Measurements from ENCODE around the gene FAM118B.
"Not testable (repeated sequence)": the region's sequence is repeated elsewhere in the genome, so short reads cannot be mapped to it uniquely, and the experiment has no call there.

The FAM118B gene

DNA sequence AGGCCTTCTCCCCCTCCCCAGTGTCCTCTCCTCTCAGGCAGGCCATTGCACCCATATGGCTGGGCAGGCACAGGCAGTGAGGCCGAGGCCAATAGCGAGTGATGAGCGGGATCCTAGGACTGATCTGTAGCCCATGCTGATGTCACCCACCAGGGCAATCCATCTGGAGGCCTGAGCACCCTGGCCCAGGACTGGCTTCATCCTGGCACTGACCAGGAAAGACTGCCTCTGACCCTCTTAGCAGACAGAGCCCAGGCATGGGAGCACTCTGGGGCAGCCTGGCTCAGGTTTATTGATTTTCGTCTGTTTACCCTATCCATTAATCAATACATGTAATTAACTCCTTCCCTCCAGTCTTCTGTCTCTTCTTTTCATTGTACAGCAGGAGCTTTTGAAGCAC, 66.2 kb downstream of the FAM118B start:
- no peak for DNase-seq

DNA sequence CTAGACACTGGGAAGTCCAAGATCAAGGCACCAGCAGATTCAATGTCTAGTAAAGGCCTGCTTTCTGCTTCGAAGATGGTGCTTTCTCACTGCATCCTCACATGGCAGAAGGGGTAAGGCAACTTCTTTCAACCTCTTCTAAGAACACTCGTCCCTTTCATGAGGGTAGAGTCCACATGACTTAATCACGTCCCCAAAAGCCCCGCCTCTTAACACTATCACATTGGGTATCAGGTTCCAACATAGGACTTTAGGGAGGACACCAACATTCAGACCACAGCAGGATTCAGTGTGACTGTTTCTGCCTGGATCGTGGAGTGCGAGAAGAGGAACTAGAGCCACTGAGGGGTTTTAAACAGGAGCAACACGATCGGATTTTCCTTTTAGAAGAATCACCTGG, 67.6 kb downstream of the FAM118B start:
- DNase-seq, result no peak

DNA sequence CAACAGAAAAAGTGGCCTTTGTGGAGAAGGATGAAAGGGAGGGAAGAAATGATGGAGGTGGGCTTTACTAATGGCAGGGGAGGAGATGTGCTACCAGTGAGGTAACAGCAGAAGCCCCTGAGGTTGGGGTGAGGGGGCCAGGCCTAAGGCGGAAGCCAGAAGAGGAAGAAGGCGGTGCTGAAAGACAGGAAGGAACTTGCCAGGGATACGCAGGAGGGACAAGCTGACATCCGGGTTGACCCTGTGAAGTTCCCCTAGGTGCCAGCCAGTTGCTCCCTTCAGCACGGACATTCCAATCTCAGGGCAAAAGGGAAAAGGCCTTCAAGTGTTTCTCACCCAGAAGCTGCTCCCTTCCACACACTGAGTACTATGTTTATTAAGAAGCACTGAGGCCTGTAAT, 69.0 kb downstream of the FAM118B start:
- no peak for DNase-seq

DNA sequence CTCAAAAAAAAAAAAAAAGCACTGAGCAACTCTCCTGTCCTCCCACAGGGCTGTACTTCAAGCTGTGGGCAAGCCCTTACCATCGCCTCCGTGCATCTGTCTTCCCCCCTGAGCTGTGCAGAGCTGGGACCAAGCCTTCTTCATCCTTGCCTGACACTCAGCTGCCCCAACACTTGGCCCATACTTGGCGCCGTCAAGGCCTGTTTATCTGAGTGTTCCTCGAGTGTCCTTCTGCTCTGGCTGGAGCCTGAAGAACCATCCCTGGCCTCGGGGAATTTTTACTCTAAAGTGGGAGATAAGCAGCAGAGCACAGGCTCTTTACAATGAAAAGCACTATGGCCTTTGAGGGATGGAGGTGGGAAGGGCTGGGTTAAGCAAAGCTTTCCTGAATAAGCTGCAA, 69.7 kb downstream of the FAM118B start:
- DNase-seq, result no peak

DNA sequence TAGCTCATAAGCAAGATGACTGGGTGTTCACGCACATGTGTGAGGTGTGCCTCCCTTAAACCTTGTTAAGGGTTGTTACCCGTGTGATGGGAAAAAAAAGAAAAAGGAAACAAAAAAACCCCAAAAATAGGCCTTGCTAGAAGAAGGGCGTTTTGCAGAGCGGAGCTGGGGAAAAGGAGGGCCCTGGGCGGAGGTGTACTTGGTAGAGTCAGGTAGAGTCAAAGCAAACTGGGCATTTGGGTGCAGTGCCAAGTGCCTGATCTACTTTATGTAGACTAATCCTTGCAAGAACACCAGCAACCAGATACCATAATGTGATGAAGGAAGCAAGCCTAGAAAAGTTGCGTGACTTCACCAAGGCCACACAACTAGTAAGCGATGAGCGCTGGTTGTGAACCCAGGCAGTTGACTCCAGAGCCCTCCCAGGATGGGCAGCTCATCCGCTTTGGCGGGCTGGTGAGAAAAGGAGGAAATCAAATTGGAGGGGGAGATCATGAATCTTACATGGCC, 70.1 kb downstream of the FAM118B start:
- no peak for DNase-seq

DNA sequence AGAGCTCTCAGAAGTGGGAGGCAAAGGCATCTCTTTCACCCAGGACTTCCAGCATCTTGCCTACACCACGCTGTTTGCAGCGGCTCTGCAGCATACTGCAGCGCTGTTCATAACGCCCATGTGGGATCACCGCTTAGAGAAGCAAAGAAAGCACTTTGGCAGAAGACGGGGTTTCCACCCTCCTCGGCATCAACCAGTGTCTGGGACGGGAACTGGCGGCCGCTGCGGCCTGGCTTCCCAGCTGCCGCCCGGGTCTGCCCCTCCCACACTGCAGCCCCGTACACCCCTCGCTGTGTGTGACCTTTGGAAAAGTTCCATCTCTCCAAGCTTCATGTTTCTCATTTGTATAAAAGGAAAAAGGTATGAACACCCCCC, 70.8 kb downstream of the FAM118B start:
- peak; percentile 55 to 56 for DNase-seq

DNA sequence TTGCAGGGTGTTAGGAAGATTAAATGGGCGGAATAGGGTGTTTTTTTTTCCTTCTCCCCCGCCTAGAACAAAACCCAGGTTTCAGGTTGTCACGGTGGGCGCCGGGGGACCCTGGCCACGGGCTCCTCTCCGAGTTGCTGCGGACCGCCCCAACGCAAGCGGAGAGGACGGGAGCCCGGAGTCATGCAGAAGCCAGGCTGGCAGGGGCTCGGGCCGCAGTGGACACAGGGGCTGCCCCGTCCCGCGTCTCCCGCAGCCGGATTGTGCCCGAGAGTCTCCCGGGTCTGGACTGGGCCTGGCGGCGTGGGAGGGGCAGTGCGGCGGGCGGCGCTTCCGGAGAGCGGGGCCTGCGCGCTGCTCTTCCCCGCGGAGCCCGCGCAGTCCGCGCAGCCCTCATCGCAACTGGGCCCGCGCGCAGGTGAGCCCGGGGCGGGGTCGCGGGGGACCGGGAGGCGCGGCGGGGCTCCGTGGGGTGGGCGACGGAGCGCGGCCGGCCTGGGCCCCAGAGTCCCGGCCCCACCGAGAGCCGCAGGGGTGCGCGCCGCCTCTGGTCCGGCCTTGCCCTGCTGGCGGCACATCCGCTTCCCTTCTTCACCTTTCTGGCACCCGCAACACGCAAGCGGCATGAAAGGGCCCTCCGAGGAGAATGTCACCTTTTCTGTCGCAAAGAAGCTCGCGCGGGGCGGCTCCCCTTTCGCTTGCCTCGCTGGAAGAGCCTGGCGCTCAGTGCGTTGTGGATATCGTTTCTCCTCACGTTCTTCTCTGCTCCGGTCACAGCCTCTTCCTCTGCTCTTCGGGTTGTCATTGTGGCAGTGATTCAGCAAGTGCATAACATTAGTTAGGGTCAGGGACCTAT, 71.4 kb downstream of the FAM118B start, which contains the start of gene TIRAP:
TIRAP (plus strand) TSS at position 358 of the 856 bp plus-strand sequence. CDS start 7,802 bp downstream, outside the sequence.
- DNase-seq, result peak; percentile 75 to 77

DNA sequence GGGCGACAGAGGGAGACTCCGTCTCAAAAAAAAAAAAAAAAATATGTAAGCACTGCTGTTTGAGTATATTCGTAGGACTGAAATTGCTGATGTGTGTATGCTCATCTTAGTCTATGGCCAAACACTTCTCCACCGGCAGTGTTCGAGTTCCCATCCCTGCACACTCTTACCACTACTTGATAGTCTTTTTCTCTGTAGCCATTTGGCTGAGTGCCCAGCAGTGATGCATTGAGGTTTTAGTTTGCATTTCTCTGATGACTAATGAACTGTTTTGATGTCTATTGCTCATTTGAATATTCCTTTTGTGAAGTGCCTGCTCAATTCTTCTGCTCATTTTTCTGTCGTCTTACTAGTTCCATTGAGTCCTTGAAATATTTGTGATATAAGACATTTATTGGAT, 73.2 kb downstream of the FAM118B start:
- DNase-seq, result peak; percentile 90 to 92

DNA sequence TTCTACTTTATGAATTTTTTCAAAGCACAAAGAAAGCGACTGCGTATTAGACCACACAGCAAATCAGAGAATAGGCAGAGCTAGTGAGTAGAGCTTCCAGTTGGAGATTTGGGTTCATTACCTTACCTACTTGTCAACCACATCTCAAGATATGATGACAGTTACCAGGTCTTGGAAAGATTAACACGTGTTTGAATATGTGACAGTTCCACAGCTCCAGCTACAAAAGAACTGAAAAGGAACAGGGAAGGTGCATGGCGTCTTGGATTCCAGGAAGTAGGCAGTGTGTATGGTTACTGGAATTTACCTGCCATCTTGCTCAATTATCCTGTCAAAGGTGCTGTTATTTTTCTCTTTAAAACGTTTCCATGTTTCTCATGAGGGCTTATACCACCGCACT, 76.7 kb downstream of the FAM118B start:
- no peak for DNase-seq

DNA sequence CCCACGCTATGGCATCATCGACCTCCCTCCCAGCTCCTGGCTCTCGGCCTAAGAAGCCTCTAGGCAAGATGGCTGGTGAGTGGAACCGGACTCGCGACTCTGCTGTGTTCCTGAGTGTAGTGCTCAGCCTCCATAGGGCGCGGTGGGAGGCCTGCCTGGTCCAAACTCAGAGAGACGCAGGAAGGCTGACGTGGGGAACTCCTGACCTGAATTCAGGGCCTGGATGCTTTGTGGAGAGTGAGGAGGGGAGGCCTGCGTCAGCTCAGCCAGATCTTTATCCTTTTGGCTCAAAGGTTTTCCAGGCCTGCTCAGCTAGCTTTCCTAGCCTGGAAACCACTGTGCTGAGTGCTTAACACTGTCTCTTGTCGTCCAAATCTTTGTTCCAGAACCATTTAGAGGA, 79.3 kb downstream of the FAM118B start:
- DNase-seq, result no peak

DNA sequence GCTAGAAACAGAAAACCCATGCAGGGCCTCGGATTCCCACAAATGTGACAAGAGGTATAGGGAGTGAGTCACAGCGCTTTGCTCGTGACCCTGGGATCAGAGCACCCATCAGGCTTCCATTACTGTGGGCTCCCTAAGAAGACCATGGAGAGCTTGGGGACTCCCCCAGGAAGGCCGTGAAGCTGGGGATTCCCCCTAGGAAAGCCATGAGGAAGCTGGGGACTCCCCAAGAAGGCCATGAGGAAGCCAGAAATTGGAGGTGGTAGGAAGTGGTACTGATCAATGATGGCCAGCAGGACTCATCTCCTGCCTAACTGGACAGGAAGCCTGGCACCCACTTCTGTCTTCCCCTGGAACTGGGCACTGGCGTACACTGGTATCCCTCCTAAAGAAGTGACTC, 82.1 kb downstream of the FAM118B start:
- no peak for DNase-seq

DNA sequence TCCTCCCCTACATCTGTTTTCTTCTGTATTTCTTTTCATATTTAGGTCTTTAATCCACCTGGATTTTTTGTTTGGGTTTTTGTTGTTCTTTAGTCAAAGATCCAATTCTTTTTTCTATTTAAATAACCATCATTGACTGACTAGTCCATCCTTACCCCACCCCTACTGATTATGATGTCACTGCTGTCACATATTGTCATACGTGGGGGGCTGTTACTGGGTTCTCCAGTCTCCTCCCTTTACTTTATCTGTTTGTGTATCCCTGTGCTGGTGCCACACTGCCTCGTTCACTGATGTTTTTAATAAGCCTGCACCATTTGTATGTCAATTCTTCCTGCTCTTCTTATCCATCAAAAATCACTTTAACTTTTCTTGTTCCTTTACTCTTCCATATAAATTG, 85.4 kb downstream of the FAM118B start:
- no peak for DNase-seq

DNA sequence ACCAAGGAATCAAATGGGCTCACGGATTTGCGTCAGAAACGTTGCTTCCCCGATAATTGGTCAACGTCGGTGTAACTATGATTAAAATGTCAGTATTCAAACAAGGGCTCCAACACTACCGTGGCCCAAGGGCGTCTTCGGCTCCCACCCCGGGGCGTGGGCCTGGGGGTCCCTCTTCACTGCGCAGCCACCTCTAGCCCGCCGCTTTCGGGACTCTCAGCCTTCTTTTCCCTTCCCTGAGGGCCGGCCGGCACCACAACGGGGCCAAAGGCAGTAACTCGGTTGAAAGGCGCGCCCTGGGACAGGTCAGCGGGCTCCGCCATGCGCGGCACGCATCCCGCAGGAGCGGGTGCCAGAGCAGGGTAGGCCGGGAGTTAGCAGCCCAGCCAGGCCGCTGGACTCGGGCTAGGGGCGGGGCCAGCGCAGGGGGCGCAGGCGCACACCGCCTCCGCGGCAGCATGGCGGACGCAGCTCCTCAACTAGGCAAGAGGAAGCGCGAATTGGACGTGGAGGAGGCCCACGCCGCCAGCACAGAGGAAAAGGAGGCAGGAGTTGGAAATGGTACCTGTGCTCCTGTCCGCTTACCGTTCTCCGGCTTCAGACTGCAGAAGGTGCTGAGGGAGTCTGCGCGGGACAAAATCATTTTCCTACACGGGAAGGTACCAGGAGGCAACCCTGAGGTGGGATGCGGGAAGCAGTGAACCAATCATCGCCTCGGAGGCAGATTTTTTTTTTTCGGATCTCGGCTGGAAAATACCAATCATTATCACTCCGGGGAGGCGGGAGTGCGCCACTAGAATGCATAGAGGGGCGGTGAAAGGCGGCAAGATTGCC, 92.3 kb downstream of the FAM118B start, which contains the start of gene DCPS:
DCPS (plus strand) TSS at position 438 of the 834 bp plus-strand sequence; CDS start at position 459, 21 bp downstream.
- DNase-seq, result peak; percentile 91 to 94

DNA sequence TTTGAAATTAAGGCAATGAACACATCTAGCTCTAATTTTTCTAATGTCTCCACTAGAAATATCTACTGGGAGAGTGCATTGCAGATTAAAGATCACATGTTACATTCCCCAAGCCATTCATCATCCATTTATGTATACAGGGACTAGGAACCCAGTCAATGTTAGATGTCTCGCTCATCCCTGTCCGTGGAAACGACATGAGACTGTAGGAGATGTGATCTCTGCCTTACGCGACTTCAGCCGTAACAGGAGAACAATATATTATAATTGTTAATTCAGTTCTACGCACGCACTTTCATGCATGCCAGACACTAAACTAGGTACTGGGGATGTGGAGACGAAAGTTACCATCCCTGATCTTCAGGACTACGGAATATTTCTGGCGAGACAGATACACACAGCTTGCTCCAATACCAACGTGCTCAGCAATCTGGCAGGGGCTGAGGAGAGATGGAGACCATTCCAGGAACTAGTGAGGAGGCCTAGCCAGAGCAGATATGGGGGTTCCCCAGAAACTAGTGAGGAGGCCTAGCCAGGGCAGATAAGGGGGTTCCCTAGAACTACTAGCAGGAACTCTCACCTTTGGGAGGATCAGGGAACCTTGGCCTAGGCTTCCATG, 93.0 kb downstream of the FAM118B start:
- DNase-seq, result peak; percentile 31 to 47

DNA sequence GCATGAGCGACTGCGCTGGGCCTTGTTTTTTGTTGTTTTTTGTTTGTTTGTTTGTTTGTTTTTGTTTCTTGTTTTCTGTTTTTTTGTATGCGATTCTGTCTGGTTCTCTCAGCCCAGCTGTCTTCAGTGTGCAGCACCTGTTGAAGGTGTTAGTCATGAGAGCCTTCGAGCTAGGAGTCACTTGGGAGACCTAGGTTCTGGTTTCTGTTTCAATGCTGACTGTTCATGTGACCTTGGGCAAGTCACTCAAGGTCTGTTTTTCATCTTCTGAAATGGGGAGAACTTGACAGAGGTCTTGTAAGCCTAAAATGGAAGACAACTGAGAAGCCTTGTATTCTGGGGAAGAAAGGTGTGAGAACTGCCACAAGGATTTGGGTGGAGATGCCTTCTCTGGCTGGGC, 94.1 kb downstream of the FAM118B start:
- DNase-seq, result peak in 1 of 2 experiments; percentile 25

DNA sequence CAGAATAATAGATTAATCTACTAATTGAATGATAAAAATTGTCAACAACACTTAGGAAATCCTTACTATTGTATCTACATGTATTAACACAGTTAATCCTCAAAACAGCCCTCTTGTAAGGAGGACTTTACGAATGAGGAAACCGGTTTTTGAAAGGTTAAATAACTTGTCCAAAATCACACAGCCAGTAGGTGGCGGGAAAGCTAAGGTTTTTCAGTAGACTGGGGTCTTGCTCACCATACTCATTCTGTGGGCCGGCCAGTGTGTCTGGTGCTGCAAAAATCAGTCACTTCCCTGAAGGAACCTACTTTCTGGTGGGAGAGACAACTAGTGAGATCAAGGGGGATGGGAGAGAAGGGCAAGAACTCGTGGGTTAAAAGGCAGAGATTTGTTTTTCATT, 96.1 kb downstream of the FAM118B start:
- no peak for DNase-seq

DNA sequence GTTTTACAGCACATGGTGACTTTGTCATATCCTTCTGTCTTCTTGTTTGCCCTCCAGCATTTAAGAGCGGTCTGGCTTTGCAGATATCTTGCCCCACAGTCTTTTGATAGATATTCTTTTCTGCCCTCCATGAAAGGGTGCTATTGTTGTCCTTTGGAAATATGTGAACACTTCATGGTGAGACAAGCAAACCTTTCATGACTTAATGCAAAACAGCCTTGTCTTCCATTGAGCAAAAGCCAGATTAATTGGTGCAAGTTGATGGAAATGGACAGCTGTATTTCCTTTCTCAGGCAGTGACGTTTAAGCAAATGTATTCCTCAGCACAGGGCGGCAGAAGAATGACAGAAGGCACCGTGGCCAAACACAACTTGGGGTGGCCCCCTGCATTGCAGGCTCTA, 96.7 kb downstream of the FAM118B start:
- no peak for DNase-seq

DNA sequence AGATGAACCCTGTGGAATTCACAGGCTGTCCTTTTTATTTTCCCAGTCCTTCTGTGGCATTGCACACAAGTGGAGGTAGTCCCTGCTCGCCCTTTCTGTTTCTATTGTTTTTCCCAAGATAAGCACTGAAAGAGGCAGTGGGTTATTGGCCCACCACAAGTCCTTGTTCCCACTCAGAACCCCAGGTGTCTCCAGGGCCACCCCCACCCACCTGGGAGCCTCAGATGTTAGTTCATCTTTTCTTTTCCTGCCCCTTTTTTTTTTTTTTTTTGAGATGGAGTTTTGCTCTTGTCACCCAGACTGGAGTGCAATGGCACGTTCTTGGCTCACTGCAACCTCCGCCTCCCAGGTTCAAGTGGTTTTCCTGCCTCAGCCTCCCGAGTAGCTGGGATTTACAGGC, 97.2 kb downstream of the FAM118B start:
- DNase-seq, result not testable (repeated sequence)

DNA sequence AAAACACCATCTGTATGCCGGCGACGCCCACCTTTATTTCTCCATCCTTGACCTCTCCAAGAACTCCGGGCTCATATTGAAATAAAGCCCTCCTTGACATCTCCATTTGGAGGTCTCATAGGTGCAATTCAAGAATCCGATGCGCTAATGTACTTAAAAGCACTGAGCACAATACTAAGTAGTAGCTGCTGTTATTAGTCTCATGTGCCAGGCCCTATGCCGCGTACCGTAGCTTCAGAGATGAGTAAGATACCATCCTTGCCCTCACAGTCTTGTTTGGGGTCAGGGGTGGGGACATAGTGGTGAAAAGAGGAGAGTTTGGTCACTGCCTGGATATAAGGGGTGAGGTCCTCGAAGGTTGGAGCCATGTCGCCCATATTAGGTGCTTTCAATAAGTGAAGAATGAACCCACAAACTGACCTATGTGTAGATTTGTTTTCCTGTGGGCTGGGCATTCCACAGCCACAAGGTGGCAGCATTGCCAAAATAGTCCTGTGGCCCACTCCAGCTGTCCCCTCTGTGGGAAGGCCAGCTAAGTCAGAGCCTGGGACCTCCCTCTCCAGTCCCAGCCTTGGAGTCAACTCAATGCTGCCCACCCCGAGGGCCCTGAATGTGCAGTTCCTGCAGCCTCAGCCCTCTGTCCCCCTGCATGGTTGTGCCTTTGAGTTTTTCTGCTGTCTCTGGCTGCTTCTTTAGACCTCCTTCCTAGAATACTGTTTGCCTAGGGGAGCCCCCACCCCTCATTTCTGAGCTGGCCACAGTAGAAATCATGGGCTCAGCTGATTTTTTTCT, 98.8 kb downstream of the FAM118B start:
- DNase-seq, result peak; percentile 73 to 75

DNA sequence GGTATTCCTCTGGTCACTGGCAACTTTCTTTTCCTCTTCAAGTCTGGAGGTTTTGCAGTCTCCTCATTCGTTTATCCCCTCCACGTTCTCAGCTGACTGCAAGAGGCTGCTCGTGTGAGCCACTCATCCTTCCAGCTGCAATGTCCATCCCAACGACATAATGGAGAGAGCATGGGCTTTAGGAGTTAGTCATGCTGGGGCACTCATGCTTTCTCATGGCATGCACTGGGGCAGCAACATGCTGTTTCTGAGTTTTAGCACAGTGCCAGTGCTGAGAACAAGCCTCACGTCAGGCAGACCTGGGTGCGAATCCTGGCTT, 99.4 kb downstream of the FAM118B start:
- no peak for DNase-seq

DNA sequence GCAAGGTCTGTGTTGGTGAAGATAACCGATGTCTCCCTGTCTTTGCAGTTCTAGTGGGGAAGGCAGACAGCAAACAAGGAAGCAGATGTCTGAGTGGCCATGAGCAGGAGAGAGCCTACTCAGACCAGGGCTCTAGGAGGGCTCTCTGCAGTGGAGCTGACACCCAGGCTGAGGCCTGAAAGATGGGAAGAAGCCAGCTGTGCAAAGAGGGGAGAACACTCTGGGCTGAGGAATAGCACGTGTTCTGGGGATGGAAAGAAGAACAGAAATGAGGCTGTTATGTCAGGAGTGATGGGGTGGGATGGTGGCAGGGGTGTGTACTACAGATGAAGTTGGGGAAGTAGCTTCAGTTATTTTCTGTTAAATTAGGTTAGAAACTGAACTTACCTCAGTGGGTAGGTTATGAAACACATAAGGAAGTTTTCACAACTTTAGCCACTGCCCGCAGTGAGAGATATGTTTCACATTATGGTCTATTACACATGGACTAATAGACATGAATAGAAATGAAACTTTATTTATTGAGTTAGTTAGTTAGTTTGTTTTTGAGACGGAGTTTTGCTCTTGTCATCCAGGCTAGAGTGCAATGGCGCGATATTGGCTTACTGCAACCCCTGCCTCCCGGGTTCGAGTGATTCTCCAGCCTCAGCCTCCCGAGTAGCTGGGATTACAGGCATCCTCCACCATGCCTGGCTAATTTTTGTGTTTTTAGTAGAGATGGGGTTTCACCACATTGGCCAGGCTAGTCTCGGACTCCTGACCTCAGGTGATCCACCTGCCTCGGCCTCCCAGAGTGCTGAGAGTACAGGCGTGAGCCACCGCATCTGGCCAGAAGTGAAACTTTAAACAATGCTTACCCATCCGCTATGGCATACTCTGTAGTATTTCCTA, 100.1 kb downstream of the FAM118B start:
- DNase-seq, result no peak

All from activated T-cell treated with anti-CD3 and anti-CD28 coated beads, Interleukin-2, amount 50 U/mL, for 48 hours (primary cell).